Measurements from ENCODE around the gene PRKG2.

DNA sequence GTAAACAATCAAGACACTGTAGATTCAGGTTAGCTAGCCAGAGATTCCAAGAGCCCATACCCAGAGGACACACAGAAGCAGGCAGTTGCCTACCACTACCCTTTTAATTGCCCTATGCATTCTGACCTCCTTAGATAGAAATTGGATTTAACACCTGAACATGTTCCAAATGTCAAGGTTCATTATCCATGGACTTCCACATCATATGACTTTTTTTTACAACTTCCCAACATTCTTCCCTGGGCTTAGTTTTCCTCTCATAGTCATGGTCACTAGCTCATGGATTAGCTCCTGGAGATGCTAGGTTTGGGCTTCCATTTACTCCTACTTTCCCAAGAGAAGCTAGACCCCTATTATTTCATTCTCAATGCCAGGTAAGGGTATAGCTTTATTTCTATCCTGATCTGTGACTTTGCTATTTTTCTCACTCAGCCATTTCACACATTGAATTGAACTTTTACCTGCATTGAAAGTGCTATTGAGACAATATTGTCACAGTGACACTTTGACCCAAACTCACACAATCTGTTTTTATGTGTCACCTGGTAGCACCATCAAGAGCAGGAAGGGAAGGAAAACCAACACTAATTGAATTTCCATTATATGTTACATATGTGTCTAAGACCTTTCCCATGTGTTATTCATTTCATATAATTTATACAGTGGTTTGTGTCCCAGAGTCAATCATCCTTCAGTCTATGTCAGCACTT is 44.0 kb upstream of the PRKG2 start:
- TF ChIP-seq, protein P1, sequence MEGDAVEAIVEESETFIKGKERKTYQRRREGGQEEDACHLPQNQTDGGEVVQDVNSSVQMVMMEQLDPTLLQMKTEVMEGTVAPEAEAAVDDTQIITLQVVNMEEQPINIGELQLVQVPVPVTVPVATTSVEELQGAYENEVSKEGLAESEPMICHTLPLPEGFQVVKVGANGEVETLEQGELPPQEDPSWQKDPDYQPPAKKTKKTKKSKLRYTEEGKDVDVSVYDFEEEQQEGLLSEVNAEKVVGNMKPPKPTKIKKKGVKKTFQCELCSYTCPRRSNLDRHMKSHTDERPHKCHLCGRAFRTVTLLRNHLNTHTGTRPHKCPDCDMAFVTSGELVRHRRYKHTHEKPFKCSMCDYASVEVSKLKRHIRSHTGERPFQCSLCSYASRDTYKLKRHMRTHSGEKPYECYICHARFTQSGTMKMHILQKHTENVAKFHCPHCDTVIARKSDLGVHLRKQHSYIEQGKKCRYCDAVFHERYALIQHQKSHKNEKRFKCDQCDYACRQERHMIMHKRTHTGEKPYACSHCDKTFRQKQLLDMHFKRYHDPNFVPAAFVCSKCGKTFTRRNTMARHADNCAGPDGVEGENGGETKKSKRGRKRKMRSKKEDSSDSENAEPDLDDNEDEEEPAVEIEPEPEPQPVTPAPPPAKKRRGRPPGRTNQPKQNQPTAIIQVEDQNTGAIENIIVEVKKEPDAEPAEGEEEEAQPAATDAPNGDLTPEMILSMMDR (IDR thresholded peaks at IDR 0.05) = no peak
- no peak for TF ChIP-seq POLR2A (IDR thresholded peaks at IDR 0.05)
